Activated CD8-positive, alpha-beta memory T cell treated with anti-CD3 and anti-CD28 coated beads, Interleukin-2, amount 10 ng/mL, durations not matched to agents 7 days and 5 days (primary cell): ENCODE data around the gene RYK. TPM values are rescaled to one million over a fixed set of nuclear protein-coding genes. Genes with fewer than 3 reads are reported as not detected.
A peak's percentile ranks its signal among the peaks of the same experiment; 100 is the strongest.
"Not testable (repeated sequence)": the region's sequence is repeated elsewhere in the genome, so short reads cannot be mapped to it uniquely, and the experiment has no call there.

Experiments
- ATAC-seq: fragments of 150-1000 bp; cut with Tn5 transposase; one replicate; pipeline ENCODE4 v1.10.0; 2021; ENCODE audit warnings: moderate library complexity
- CTCF ChIA-PET: fragments of 350-600 bp; sonication (Branson Sonifier 250); formaldehyde crosslinking; loops from one replicate; lab custom pipeline; 2021; ENCODE audit warnings: antibody characterized with exemption; lab: Charles Lee
- DNase-seq: peaks from one replicate; pipeline ENCODE4 v3.0.0-alpha.2; 2020
- H3K27ac Mint-ChIP-seq: one replicate; pipeline ENCODE4 v1.8.0; 2021; ENCODE audit warnings: mild to moderate bottlenecking, mixed read lengths
- H3K27me3 Mint-ChIP-seq: one replicate; pipeline ENCODE4 v1.8.0; 2021; ENCODE audit warnings: mixed read lengths
- H3K36me3 Mint-ChIP-seq: one replicate; pipeline ENCODE4 v1.8.0; 2021; ENCODE audit warnings: mild to moderate bottlenecking, mixed read lengths
- H3K4me1 Mint-ChIP-seq: one replicate; pipeline ENCODE4 v1.8.0; 2021; ENCODE audit warnings: mixed read lengths
- H3K4me3 Mint-ChIP-seq: one replicate; pipeline ENCODE4 v1.8.0; 2021; ENCODE audit warnings: mild to moderate bottlenecking, moderate library complexity, mixed read lengths
- H3K9me3 Mint-ChIP-seq: one replicate; pipeline ENCODE4 v1.8.0; 2022; ENCODE audit warnings: low read depth, mixed read lengths
- total RNA-seq, 2 experiments: library from RNA; stranded (reverse); gene quantifications; one replicate each; pipeline ENCODE4 v1.2.3, GENCODE V29; 2021

RYK gene
- total RNA-seq, 2 experiments from 2014 or later: 7.7 to 8.6 TPM

GRCh38 chr3:134228479-134228878, 22.2 kb downstream of the RYK start:
- Mint-ChIP-seq H3K4me1 (peaks cover 10% of the 10 kb centered on the region), H3K4me3 (no peak overlapping the region), H3K9me3 (no peaks in the 10 kb centered on the region), H3K27ac (no peak overlapping the region), H3K27me3 (peaks cover 3% of the 10 kb centered on the region), H3K36me3 (peaks cover 2% of the 10 kb centered on the region)
- ATAC-seq: no peak
- CTCF ChIA-PET: interaction anchor here (2.0 kb wide), 1 partner anchor 16 kb away, joined by 5 read pairs; no protein-coding TSS in a partner anchor
- DNase-seq: no peak

DNA sequence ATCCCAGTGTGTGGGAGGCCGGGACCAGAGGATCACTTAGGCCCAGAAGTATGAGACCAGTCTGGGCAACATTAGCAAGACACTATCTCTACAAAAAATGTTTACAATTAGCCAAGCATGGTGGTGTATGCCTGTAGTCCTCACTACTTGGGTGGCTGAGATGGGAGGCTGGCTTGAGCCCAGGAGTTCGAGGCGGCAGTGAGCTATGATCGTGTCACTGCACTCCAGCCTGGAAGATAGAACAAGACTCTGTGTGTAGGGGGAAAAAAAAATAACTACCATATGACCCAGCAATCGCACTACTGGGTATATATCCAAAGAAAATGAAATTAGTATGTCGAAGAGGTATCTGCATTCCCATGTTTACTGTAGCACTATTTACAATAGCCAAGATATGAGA, 22.6 kb downstream of the RYK start:
- H3K36me3 Mint-ChIP-seq: peaks cover 2% of the 10 kb centered on the region
- DNase-seq: no peak
- H3K27ac Mint-ChIP-seq: no peak overlapping the region

GRCh38 chr3:134224796-134225156, 25.9 kb downstream of the RYK start:
- H3K36me3 Mint-ChIP-seq, H3K9me3 Mint-ChIP-seq, H3K4me1 Mint-ChIP-seq, DNase-seq, H3K27me3 Mint-ChIP-seq, H3K4me3 Mint-ChIP-seq, ATAC-seq, H3K27ac Mint-ChIP-seq: not testable (repeated sequence)
- CTCF ChIA-PET: interaction anchor here (0.6 to 6.9 kb wide), 3 partner anchors 9 to 45 kb away, joined by 3 to 58 read pairs (median 3); no protein-coding TSS in a partner anchor

More for the DNA sequence above, 22.6 kb downstream of the RYK start:
- no peak for ATAC-seq
- CTCF ChIA-PET: interaction anchor here (2.0 kb wide), 1 partner anchor 16 kb away, joined by 5 read pairs; no protein-coding TSS in a partner anchor
- Mint-ChIP-seq H3K9me3 (no peaks in the 10 kb centered on the region), H3K4me1 (peaks cover 10% of the 10 kb centered on the region), H3K4me3 (no peak overlapping the region), H3K27me3 (peaks cover 3% of the 10 kb centered on the region)

DNA sequence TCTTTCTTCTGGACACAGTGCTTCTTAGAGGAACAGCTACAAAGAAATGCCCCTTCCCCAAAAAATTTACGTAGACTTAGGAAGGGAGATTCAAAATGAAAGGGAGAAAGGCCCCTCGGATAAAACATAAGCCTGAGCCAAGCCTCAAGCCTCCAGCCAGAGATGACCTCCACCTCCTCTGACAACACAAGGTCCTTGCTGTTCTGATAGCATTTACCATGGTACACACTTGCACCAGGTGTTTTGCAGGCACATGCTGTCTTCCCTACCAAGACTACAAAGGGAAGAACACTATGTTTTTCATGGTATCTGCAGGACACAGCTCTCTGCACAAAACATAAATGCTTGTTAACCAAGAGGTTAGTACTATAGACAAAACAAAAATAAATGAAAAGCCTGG, 27.8 kb downstream of the RYK start:
- H3K36me3 Mint-ChIP-seq: no peaks in the 10 kb centered on the region
- H3K4me1 Mint-ChIP-seq: no peaks in the 10 kb centered on the region
- CTCF ChIA-PET: interaction anchor here (0.7 to 6.9 kb wide), 3 partner anchors 10 to 29 kb away, joined by 3 to 58 read pairs (median 3); no protein-coding TSS in a partner anchor

DNA sequence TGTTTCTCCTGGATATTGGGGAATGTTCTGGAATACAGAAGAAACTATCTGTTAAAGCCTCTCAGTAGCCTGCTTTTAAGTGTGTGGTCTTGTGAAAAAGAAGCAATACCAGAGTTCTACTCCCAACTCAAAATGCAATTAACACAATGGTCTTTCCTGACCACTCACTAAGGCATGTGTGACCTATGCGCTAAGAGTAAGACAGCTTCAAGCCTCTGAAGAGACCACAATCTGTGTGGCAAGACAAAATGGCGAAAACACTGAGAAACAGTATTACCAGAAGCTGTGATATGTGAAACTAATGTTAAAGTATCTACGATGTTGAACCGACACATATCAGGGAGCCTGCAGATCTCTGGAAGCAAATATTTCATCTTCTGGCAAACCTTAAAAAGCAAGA, 33.8 kb downstream of the RYK start:
- Mint-ChIP-seq H3K4me1 (peaks cover 15% of the 10 kb centered on the region), H3K36me3 (no peaks in the 10 kb centered on the region), H3K27ac (no peak overlapping the region), H3K27me3 (no peaks in the 10 kb centered on the region), H3K4me3 (no peak overlapping the region), H3K9me3 (no peaks in the 10 kb centered on the region)
- DNase-seq (no peak), ATAC-seq (no peak)
- CTCF ChIA-PET: interaction anchor here (0.9 kb wide), 1 partner anchor 261 kb away, joined by 4 read pairs; no protein-coding TSS in a partner anchor

More for the DNA sequence above, 27.8 kb downstream of the RYK start:
- Mint-ChIP-seq H3K27me3 (no peaks in the 10 kb centered on the region), H3K4me3 (no peak overlapping the region), H3K27ac (no peak overlapping the region), H3K9me3 (no peaks in the 10 kb centered on the region)
- ATAC-seq (no peak), DNase-seq (no peak)

GRCh38 chr3:134216191-134216764, 34.4 kb downstream of the RYK start:
- CTCF ChIA-PET: interaction anchor here (0.6 to 0.9 kb wide), 2 partner anchors 25 to 261 kb away, joined by 3 to 4 read pairs; no protein-coding TSS in a partner anchor
- no peak for ATAC-seq
- H3K27me3 Mint-ChIP-seq: no peaks in the 10 kb centered on the region
- peaks cover 15% of the 10 kb centered on the region for H3K4me1 Mint-ChIP-seq
- H3K4me3 Mint-ChIP-seq: no peak overlapping the region
- H3K9me3 Mint-ChIP-seq: no peaks in the 10 kb centered on the region
- DNase-seq: no peak
- H3K27ac Mint-ChIP-seq: no peak overlapping the region
- no peaks in the 10 kb centered on the region for H3K36me3 Mint-ChIP-seq

- Mint-ChIP-seq H3K9me3 (no peaks in the 10 kb centered on the region), H3K4me3 (no peak overlapping the region), H3K27ac (no peak overlapping the region), H3K4me1 (peaks cover 15% of the 10 kb centered on the region), H3K27me3 (no peaks in the 10 kb centered on the region), H3K36me3 (peaks cover 3% of the 10 kb centered on the region)
- ATAC-seq (no peak), DNase-seq (peak; percentile 42)
- CTCF ChIA-PET: interaction anchor here (0.7 to 4.8 kb wide), 3 partner anchors 10 to 164 kb away, joined by 3 to 58 read pairs (median 43); no protein-coding TSS in a partner anchor
Observed at GRCh38 chr3:134214239-134214638, 36.4 kb downstream of the RYK start.

DNA sequence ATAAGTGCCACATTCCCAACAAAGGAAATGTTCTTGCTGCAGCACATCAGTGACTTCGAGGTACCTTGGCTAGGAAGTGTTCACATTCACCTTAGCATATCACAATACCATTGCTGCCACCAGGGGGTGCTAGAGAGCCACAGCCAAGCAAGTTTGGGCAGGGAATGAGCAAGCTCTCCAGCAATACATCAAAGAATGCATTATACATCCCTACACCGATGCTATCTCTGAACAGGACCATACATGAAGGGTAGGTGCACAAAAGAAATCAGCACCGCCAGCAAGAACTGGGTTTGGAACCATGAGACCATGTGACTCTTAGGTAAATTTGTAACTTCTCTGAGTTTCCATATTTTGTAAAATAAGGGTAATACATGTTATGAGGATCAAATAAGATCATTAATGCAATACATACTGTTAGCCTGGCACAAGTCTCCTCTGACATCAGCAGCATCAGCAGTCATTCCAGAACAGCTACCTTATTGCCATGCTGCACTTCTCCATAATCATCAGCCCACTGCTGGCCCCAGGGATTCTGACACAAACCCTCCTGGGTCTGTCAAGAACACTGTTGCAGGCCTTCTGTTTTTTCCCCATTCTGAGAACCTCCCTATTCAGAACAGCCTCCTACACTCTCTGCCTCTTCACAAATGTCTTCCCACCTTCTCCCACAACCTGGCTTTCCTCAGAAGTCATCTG, 37.5 kb downstream of the RYK start:
- H3K27me3 Mint-ChIP-seq: no peaks in the 10 kb centered on the region
- no peak overlapping the region for H3K4me3 Mint-ChIP-seq
- ATAC-seq: peak; percentile 81
- peak; percentile 86 for DNase-seq
- CTCF ChIA-PET: interaction anchor here (0.6 to 4.8 kb wide), 33 partner anchors 11 to 281 kb away, joined by 3 to 58 read pairs (median 5); partner anchors contain the start of genes ANAPC13 and CEP63
- no peak overlapping the region for H3K27ac Mint-ChIP-seq
- H3K4me1 Mint-ChIP-seq: peaks cover 15% of the 10 kb centered on the region
- peaks cover 3% of the 10 kb centered on the region for H3K36me3 Mint-ChIP-seq
- H3K9me3 Mint-ChIP-seq: no peaks in the 10 kb centered on the region

DNA sequence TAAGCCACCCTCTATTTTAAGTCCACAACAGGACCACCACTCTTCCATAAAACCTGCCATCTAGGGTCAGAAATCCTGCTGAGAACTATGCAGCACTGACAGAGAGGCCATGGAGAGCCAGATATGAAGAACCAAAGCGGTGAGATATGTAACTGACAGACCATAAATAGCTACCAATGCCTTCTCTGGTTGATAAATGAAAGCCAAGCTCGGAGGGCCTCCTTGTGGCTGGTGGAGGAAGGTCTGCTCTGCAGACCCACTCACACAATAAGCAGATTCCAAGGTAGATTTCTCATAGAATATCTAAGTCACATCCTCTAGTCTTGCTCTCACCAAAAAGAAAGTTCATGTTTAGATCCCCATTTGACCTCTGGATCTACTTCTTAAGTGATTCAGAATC, 38.9 kb downstream of the RYK start:
- ATAC-seq (no peak), DNase-seq (no peak)
- Mint-ChIP-seq H3K36me3 (peaks cover 3% of the 10 kb centered on the region), H3K9me3 (no peaks in the 10 kb centered on the region), H3K4me3 (no peak overlapping the region), H3K27ac (no peak overlapping the region), H3K4me1 (peaks cover 10% of the 10 kb centered on the region), H3K27me3 (no peaks in the 10 kb centered on the region)
- CTCF ChIA-PET: interaction anchor here (0.7 to 4.8 kb wide), 23 partner anchors 12 to 278 kb away, joined by 3 to 58 read pairs (median 6); partner anchors contain the start of genes ANAPC13 and CEP63

DNA sequence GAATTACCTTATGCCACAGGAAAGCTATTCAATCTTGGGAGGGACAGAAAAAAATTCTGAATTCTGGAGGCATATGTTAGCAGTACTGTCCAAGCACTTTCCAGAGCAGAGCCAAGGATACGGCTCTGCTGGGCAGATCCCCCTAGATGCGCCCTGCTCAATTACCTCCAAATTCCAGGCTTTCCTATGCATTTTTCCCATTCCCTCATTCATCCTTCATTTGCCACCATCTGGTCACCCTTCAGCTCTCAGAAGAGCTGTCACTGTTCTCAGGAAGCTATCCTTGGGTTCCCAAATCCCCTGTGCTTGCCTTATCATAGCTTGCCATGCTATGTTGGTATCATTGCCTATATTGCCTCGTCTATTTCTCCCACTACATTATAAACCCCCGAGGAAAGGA, 45.2 kb downstream of the RYK start:
- CTCF ChIA-PET: interaction anchor here (1.5 kb wide), 1 partner anchor 268 kb away, joined by 3 read pairs; no protein-coding TSS in a partner anchor
- Mint-ChIP-seq H3K9me3 (no peaks in the 10 kb centered on the region), H3K4me3 (no peak overlapping the region), H3K27me3 (no peaks in the 10 kb centered on the region), H3K27ac (no peak overlapping the region), H3K36me3 (peaks cover 2% of the 10 kb centered on the region), H3K4me1 (no peaks in the 10 kb centered on the region)
- no peak for ATAC-seq
- DNase-seq: no peak

- CTCF ChIA-PET: interaction anchor here (2.6 to 6.2 kb wide), 2 partner anchors 12 to 272 kb away, joined by 7 to 43 read pairs; no protein-coding TSS in a partner anchor
- no peak overlapping the region for H3K27ac Mint-ChIP-seq
- H3K9me3 Mint-ChIP-seq: no peaks in the 10 kb centered on the region
- H3K36me3 Mint-ChIP-seq: peaks cover 6% of the 10 kb centered on the region
- no peak for ATAC-seq
- no peaks in the 10 kb centered on the region for H3K27me3 Mint-ChIP-seq
- DNase-seq: no peak
- no peak overlapping the region for H3K4me3 Mint-ChIP-seq
- H3K4me1 Mint-ChIP-seq: peaks cover 2% of the 10 kb centered on the region
Observed at GRCh38 chr3:134201201-134202130, 49.2 kb downstream of the RYK start.

DNA sequence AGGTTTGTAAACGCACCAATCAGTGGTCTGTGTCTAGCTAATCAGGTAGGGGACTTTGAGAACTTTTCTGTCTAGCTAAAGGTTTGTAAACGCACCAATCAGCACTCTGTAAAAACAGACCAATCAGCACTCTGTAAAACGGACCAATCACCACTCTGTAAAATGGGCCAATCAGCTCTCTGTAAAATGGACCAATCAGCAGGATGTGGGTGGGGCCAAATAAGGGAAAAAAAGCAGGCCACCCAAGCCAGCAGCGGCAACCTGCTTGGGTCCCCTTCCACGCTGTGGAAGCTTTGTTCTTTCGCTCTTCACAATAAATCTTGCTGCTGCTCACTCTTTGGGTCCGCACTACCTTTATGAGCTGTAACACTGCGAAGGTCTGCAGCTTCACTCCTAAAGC, 50.8 kb downstream of the RYK start:
- not testable (repeated sequence) for H3K27ac Mint-ChIP-seq, H3K4me3 Mint-ChIP-seq, DNase-seq, H3K4me1 Mint-ChIP-seq, H3K36me3 Mint-ChIP-seq, H3K27me3 Mint-ChIP-seq, ATAC-seq, H3K9me3 Mint-ChIP-seq
- CTCF ChIA-PET: interaction anchor here (1.3 to 6.2 kb wide), 2 partner anchors 13 to 292 kb away, joined by 3 to 43 read pairs; no protein-coding TSS in a partner anchor
